Heart left ventricle (tissue), 16 donors: ENCODE measurements around the gene NEURL3. TPM values are rescaled to one million over a fixed set of nuclear protein-coding genes. Genes with fewer than 3 reads are reported as not detected.

Experiments used
- ATAC-seq, 4 donors: fragments of 200-7000 bp; cut with Tn5 transposase; one replicate each; pipeline ENCODE4 v1.9.1; 2020 to 2022; ENCODE audit warnings: moderate library complexity in 4 of 4, mild to moderate bottlenecking in 3 of 4, moderate number of reproducible peaks in 1 of 4
- DNase-seq, 5 donors: peaks; one replicate each; pipeline ENCODE4 v3.0.0-alpha.2; 2020
- H3K27ac ChIP-seq, 12 donors: fragments of 200-600 bp; sonication (generic) in 4 of 12; one replicate each; pipeline versions ENCODE4 v1.5.0 to v1.8.0; 2016 to 2022; ENCODE audit warnings: mild to moderate bottlenecking in 2 of 12
- H3K27me3 ChIP-seq, 9 donors: fragments of 200-600 bp; sonication (generic) in 2 of 9; one replicate each; pipeline versions ENCODE4 v1.5.1 to v1.8.0; 2016 to 2022; ENCODE audit warnings: mild to moderate bottlenecking in 3 of 9
- H3K36me3 ChIP-seq, 9 donors: fragments of 200-600 bp; sonication (generic) in 2 of 9; one replicate each; pipeline versions ENCODE4 v1.5.0 to v1.8.0; 2018 to 2022; ENCODE audit warnings: mild to moderate bottlenecking in 2 of 9
- H3K4me1 ChIP-seq, 12 donors: fragments of 200-600 bp; sonication (generic) in 4 of 12; one replicate each; pipeline versions ENCODE4 v1.5.0 to v1.8.0; 2016 to 2022; ENCODE audit warnings: mild to moderate bottlenecking in 3 of 12
- H3K4me3 ChIP-seq, 12 donors: fragments of 200-600 bp; sonication (generic) in 4 of 12; one replicate each; pipeline versions ENCODE4 v1.5.0 to v1.8.0; 2017 to 2022; ENCODE audit warnings: mild to moderate bottlenecking in 9 of 12, moderate library complexity in 4 of 12
- H3K9me3 ChIP-seq, 12 donors: fragments of 200-600 bp; sonication (generic) in 4 of 12; one replicate each; pipeline versions ENCODE4 v1.5.0 to v1.8.0; 2016 to 2022; ENCODE audit warnings: mild to moderate bottlenecking in 1 of 12
- CTCF ChIP-seq, 12 donors: fragments of 200-600 bp; sonication (generic) in 4 of 12; IDR thresholded peaks; one replicate each; pipeline versions ENCODE4 v1.5.0 to v1.8.0; 2018 to 2022; ENCODE audit warnings: antibody characterized with exemption in 12 of 12, mild to moderate bottlenecking in 5 of 12
- POLR2A ChIP-seq, 2 donors: fragments of 450-650 bp; IDR thresholded peaks; one replicate each; pipeline ENCODE4 v1.6.1; 2017; ENCODE audit warnings: antibody characterized with exemption in 2 of 2, mild to moderate bottlenecking in 2 of 2, moderate library complexity in 2 of 2
- WGBS, 4 donors: extraction: QIAGEN DNeasy Blood & Tissue Kit in 2 of 4; methylation state at CpG; one replicate each; pipeline versions ENCODE4 v1.1.5 to v1.1.7; 2013 to 2018; 5-methylcytosine and 5-hydroxymethylcytosine counted together
- intact Hi-C, 10 donors: fragments of 100-400 bp; cut with DNase I; formaldehyde crosslinking; loops; one replicate each; pipeline versions ENCODE4 v1.11.1 to v1.14.2; 2022
- polyA plus RNA-seq, 2 donors: library from polyadenylated mRNA; stranded (reverse); fragments of 200-250 nt; gene quantifications; one replicate each; pipeline ENCODE4 v1.2.3, GENCODE V29; 2013
- total RNA-seq, 9 donors: library from RNA; depleted of rRNA in 2 of 9; stranded (reverse); fragments of >200 nt in 2 of 9; fragmentation: NEBNext Ultra II Directional in 3 of 9; extraction: Animal tissue kit (Norgen Biotek cat#: 25700) in 3 of 9; gene quantifications; one replicate each; pipeline versions ENCODE4 v1.1.0 to v1.2.4, GENCODE V29; 2016 to 2023
- donor health status: ischemic (EF 13 %, LVEDD 7.1; RV severe dilation, severe dysfunction).
- donor health status: healthy with polysubstance abuse.
- donor health status: DM: no; HTN: yes; CAD: no.
- donor health status: DM: no; HTN: no; CAD: no.
- donor health status: ischemic (EF 25% LVEDD 6.9; RV normal size, moderate dysfunction).
- donor health status: ischemic (EF 25% LVEDD 5.7; RV mildly dilated, moderate dysfunction).
- donor health status: healthy.
- donor health status: DM: yes; HTN: yes; CAD: no.
- donor health status: ischemic (EF 35%, LVEDD 5.7; RV mildly dilated, moderate dysfunction).
- donor health status: nonischemic (EF 11% LVEDD 7.7; RV severe dilation, severe dysfunction).
- donor health status: DM: yes; HTN: yes; CAD: no.
- donor health status: PGD.
- donor health status: ischemic (EF 29% LVEDD 5.4; RV normal size, mild dysfunction).
- donor health status: nonischemic (EF 23%, LVEDD 6.1; RV moderate dilation, normal function).

NEURL3 gene
- total and polyA plus RNA-seq, 11 donors = 0.07 to 0.75 (median 0.27) TPM; not detected in 8

- no peak overlapping the region for H3K4me3 ChIP-seq
- H3K4me1 ChIP-seq = peaks cover 0 to 21% (median 14%) of the 10 kb centered on the region in 12 donors
- no peaks in the 10 kb centered on the region for H3K36me3 ChIP-seq
- no peaks in the 10 kb centered on the region for H3K27me3 ChIP-seq
- H3K9me3 ChIP-seq = peaks cover 0 to 12% (median 5%) of the 10 kb centered on the region in 12 donors
- WGBS, 4 donors = 88 to 95% (median 92%) methylated on average over 3 to 4 of the region's 4 CpGs
- no peak overlapping the region for H3K27ac ChIP-seq
- TF ChIP-seq CTCF (IDR thresholded peaks at IDR 0.05) (no peak), POLR2A (IDR thresholded peaks at IDR 0.05) (no peak)
- no peak for DNase-seq
- no peak for ATAC-seq
- intact Hi-C loops = loop anchor here in 2 of 10 donors (5.0 to 10.0 kb wide), 2 partner anchors 40 to 368 kb away; partner anchors contain the start of gene DUSP2 (in 1 of the 2)
Observed at GRCh38 chr2:96512341-96512740, 7.2 kb upstream of the NEURL3 start.

GRCh38 chr2:96511851-96512250 is 6.7 kb upstream of the NEURL3 start:
- no peak for ATAC-seq
- no peak for DNase-seq
- intact Hi-C loops = loop anchor here in 4 of 10 donors (2.0 to 10.0 kb wide), 4 partner anchors 40 to 367 kb away; partner anchors contain the start of gene DUSP2 (in 1 of the 4)
- peaks cover 0 to 21% (median 14%) of the 10 kb centered on the region in 12 donors for H3K4me1 ChIP-seq
- no peak overlapping the region for H3K27ac ChIP-seq
- peaks cover 0 to 7% (median under 1%) of the 10 kb centered on the region in 12 donors for H3K9me3 ChIP-seq
- H3K36me3 ChIP-seq = no peaks in the 10 kb centered on the region
- no peaks in the 10 kb centered on the region for H3K27me3 ChIP-seq
- 86 to 93% (median 86%) methylated on average over 4 of the region's 4 CpGs; no CpG with 5 or more reads in 1 of the 4 donors for WGBS, 4 donors
- TF ChIP-seq CTCF (IDR thresholded peaks at IDR 0.05) = no peak
- H3K4me3 ChIP-seq = no peak overlapping the region

DNA sequence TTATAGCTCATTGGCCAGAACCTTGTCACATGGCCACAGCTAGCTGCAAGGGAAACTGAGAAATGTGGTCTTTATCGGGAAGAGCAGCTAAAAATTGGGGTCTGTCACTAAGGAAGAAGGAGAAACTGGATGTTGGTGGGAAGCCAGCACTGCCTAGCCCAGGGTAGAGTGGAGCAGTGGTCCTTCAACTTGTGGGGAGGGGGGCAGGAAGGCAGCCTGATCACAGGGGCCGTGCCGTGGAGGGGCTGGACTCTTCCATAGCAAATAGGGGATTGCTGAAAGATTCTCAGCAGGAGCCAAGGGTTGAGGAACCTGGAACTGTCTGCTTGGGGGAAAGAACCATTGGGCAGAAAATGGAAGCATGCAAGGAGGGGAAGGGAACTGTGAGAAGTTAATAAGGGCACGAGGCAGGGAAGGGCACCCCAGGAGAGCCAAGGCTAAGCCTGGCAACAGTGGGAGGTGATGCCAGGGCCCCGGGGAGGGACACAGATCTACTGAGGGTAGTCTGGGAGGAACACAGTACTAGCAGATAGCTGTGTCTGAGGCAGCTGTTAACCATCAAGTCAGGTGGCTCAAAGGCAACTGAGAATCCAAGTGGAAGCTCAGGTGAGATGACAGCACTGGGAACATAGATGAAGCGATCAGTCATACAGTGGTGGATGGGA is 5.9 kb upstream of the NEURL3 start:
- ATAC-seq (no peak), DNase-seq (no peak)
- TF ChIP-seq CTCF (IDR thresholded peaks at IDR 0.05) (no peak), POLR2A (IDR thresholded peaks at IDR 0.05) (no peak)
- Histone ChIP-seq H3K4me1 (peaks cover 0 to 21% (median 14%) of the 10 kb centered on the region in 12 donors), H3K4me3 (no peak overlapping the region), H3K27ac (no peak overlapping the region), H3K36me3 (no peaks in the 10 kb centered on the region), H3K27me3 (no peaks in the 10 kb centered on the region), H3K9me3 (no peaks in the 10 kb centered on the region)
- WGBS, 4 donors = 72 to 82% (median 76%) methylated on average over 6 of the region's 6 CpGs
- intact Hi-C loops = loop anchor here in 4 of 10 donors (2.0 to 10.0 kb wide), 4 partner anchors 41 to 366 kb away; partner anchors contain the start of gene DUSP2 (in 1 of the 4)

DNA sequence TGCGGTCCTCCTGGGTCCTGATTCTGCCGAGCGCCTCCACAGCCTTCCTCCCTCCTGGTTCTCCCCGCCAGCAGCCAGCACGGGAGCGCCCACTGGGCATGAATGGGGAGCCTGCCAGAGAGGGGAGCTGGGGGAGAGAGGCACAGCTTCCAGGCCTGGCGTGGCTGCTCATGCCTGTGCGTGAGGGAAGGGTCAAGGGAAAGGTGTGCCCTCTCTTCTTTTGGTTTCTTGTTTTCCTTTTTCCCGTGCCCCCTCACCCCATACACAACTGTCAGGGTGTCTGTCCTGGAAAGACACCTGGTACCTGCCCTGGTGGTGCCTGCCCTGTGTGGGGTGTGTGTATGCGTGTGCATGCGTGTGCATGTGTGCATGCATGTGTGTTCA is 4.7 kb upstream of the NEURL3 start:
- Histone ChIP-seq H3K36me3 (no peaks in the 10 kb centered on the region), H3K4me1 (peaks cover 0 to 21% (median 14%) of the 10 kb centered on the region in 12 donors), H3K9me3 (no peaks in the 10 kb centered on the region), H3K4me3 (no peak overlapping the region), H3K27me3 (no peaks in the 10 kb centered on the region), H3K27ac (no peak overlapping the region)
- no peak for ATAC-seq
- intact Hi-C loops = loop anchor here (1.0 to 10.0 kb wide), 18 partner anchors 38 to 375 kb away; partner anchors contain the start of genes ASTL (in 7 of the 10), SNRNP200 (in 5 of the 10), DUSP2 (in 1 of the 10) and NCAPH (in 1 of the 10)
- TF ChIP-seq POLR2A (IDR thresholded peaks at IDR 0.05) (no peak), CTCF (IDR thresholded peaks at IDR 0.05) (no peak)
- DNase-seq = no peak
- 52 to 65% (median 54%) methylated on average over 6 to 11 of the region's 11 CpGs for WGBS, 4 donors
